A204.1 (cell line): ENCODE results near the gene RAPSN.

Experiments
- FAIRE-seq: peaks from 2 replicates; lab custom pipeline; 2012; peaks lifted over from hg19 to GRCh38; lab: Jason Lieb, UNC

Gene RAPSN

GRCh38 chr11:47433157-47433556 lies 15.8 kb downstream of the RAPSN start:
- no peak for FAIRE-seq

- no peak for FAIRE-seq
These were observed 17.4 kb downstream of the RAPSN start for GRCh38 chr11:47431356-47432083.

DNA sequence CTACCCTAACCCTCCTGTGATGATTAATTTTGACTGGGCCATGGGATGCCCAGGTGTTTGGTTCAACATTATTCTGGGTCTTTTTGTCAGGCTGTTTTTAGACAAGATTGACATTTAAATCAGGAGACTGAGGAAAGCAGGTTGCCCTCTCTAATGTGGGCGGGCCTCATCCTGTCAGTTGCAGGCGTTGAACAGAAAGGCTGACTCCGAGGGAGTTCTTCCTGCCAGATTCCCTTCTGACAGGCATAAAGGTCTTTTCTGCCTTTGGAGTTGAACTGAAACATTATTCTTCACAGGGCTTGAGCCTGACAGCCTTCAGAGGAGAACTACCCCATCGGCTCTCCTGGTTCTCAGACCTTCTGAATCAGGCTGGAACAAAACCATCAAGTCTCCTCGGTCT lies 18.4 kb downstream of the RAPSN start:
- FAIRE-seq, result no peak

- peak; percentile 96 for FAIRE-seq
These were observed 22.6 kb downstream of the RAPSN start, which contains the start of gene PSMC3 for GRCh38 chr11:47426062-47426956. Gene PSMC3 (minus strand): TSS chr11:47426439. CDS start chr11:47426279, 160 bp downstream.

- FAIRE-seq, result no peak
These were observed 23.3 kb downstream of the RAPSN start for GRCh38 chr11:47425611-47426010.

DNA sequence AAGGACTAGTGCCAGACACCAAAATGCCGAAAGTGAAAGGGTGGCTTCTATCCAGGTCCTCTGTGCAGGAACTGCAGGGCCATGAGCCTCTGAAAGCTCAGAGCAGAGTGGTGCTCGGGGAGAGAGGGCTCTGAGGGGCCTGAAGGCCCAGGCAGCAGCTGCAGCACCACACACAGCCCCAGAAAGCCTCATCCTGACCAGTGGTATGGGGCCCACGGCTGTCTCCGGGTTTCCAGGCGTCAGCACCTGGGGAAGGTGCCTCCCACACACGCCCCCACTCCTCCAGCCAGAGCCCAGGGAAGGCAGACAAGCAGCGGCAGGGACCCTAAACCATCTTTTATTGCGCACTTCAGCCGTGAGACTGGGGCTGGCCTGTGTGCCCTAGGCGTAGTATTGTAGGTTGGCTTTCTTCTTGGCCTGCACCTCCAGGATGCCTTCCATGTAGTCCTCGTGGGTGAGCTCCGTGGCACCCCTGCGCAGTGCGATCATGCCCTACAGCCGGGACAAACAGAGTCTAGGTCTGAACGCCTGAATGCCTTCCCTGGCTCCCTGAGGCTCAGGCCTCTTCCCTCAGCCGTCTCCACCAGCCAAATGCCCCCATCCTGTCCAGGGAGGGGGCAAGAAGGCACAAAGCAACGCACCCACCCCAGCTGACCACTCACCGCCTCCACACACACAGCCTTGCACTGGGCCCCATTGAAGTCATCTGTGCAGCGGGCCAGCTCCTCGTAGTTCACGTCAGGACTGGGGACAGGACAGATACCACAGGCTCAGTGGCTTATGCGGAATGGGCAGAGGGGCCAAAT lies 30.3 kb downstream of the RAPSN start:
- FAIRE-seq, result no peak

- FAIRE-seq, result no peak
These were observed 31.2 kb downstream of the RAPSN start for GRCh38 chr11:47417712-47418111.

GRCh38 chr11:47415949-47416472 lies 32.9 kb downstream of the RAPSN start:
- no peak for FAIRE-seq

GRCh38 chr11:47415091-47415854 lies 33.7 kb downstream of the RAPSN start:
- no peak for FAIRE-seq

GRCh38 chr11:47414685-47415070 lies 34.3 kb downstream of the RAPSN start:
- FAIRE-seq, result no peak

DNA sequence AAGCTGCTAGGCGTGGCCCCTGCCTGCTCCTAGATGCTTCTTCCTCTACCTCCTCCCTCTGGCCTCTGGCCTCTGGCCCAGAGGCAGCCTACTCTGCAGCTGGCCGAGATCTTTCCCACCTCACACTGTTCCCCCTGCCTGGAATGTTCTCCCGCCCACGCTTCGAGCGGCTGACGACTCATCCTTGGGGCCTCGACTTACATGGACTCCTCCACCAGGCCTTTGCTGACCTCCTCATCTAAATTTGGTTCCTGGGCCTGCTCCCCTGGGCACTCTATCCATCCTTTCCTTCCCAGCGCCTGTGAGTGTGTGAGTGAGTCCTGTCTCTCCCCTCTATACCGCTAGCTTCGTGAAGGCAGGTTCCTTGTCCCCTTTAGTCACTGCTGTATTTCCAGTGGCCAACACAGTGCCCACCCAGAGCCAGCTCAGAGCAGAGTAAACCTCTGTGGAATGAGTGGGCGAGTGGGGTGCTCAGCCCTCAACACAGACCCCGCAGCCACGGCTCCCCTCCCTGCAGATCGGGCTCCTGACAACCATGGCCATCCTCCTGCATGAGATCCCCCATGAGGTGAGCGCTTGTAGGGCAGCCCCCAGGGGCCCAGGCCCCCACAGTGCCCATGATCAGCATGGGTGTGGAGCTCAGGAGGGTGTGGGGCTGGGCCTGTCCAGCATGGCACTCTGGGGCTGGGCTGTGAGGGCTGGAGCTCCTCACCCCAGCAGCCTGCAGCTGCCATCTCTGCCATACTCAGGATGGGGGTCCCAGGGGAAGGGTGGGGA lies 34.8 kb downstream of the RAPSN start:
- no peak for FAIRE-seq

GRCh38 chr11:47413351-47413750 lies 35.6 kb downstream of the RAPSN start:
- FAIRE-seq, result no peak

DNA sequence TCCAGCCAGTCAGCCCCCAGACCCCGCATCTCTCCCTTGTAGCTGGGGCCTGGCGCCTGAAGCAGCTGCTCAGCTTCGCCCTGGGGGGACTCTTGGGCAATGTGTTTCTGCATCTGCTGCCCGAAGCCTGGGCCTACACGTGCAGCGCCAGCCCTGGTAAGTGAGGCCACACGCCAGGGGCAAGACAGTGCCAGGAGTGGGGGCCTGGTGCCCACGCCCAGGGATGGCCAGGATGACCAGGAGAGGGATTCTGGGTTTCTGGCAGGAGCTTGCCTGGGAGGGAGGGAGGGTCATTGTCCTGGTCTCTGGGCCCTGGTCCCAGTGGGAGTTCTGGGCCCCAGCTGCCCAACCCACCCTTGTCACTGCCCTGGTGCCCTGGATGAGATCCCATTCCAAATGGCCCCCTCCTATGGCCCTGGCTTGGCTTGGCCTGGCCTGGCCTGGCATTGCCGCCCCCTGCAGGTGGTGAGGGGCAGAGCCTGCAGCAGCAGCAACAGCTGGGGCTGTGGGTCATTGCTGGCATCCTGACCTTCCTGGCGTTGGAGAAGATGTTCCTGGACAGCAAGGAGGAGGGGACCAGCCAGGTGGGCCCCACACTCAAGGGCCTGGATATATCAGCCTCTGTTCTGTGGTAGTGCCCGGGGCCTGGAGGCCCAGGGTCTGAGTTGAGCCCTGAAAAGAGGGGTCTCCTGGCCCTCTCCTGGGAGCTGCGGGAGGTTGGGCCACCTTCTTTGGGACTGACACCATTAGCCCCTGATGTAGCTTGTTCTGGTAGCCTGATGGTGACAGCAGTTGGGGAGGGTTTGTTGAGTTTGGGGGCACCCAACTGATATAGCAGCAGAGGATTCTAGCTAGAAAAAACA lies 36.8 kb downstream of the RAPSN start:
- no peak for FAIRE-seq

GRCh38 chr11:47410370-47411264 lies 38.3 kb downstream of the RAPSN start:
- FAIRE-seq, result no peak

GRCh38 chr11:47409440-47410369 lies 39.2 kb downstream of the RAPSN start:
- FAIRE-seq, result no peak

DNA sequence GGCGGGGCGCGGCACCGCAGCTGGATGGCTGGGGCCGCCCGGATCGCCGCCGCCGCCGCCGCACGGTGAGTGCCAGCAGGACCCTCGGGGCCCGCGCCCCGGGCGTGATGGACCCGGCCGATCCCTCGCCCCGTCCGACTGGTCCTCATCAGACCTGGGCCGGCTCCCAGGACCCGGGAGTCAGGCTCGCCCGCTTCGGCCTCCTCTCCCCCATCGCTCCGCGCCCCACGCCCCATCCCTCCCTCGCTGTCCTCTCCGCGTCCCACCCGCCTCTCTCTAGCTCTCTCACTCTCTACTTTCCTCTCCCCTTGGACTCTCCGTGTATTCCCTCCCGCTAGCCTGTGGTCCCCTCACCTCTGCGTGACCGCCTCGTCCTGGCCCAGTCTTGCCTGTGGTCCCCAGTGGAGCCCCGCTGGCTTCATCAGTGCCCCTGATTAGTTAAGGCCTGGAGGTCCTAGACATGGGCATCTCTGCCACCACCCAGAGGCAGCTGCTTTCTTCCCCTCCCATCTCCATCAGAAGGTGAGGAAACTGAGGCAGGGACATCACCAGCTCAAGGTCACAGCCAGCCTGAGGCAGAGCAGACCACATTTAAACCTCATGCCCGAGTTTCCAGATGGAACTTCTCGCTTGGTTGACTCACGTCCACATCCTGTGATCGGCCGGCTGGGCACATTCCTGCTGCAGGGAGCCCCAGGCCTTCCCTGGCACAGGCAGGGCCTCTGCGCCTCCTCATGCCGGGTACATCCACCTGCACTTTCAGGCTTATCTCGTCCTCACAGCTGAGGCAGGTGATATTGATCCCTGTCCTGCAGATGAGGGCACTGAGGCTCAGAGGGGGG lies 40.1 kb downstream of the RAPSN start:
- FAIRE-seq, result no peak
